Keratinocyte (primary cell): Measurements from ENCODE around the gene DDX54.

ENCODE experiments used
- CTCF ChIP-seq, 3 experiments: IDR thresholded peaks in 1 of 3; conservative IDR thresholded peaks in 1 of 3; optimal IDR thresholded peaks in 1 of 3; 2 replicates in 2 of 3; 3 replicates in 1 of 3; pipeline versions ENCODE3 to v1.5.1; 2011; ENCODE audit warnings: low read length in 3 of 3, mild to moderate bottlenecking in 3 of 3, moderate library complexity in 2 of 3, control low read depth in 1 of 3, inconsistent platforms in 1 of 3; ENCODE audit not compliant: insufficient read depth in 2 of 3; ENCODE audit errors: extremely low read depth in 1 of 3
- EZH2 ChIP-seq: IDR thresholded peaks from one replicate; pipeline ENCODE4 v1.6.1; 2012; ENCODE audit warnings: inconsistent platforms, mild to moderate bottlenecking, low read length, moderate library complexity

DNA sequence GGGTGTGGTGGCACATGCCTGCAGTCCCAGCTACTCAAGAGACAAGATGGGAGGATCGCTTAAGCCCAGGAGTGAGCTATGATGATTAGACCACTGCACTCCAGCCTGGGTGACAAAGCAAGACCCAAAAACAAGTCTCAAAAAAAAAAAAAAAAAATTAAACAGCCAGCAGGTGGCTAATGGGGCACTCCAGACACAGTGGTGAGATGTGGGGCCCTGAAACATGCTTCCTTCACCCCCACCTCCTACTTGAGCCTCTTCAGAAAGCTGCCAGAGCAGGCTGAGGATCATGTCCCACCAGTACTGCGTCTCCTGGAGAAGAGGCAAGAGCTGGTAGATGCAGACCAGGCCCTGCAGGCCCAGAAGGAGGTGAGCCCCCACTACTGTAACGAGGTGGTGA, 33.6 kb downstream of the DDX54 start:
- TF ChIP-seq CTCF (optimal IDR thresholded peaks at IDR 0.05 in 1 of 3, IDR thresholded peaks at IDR 0.05 in 1 of 3, conservative IDR thresholded peaks at IDR 0.05 in 1 of 3; ENCODE audit: extremely low read depth in 1 of 3, insufficient read depth in 2 of 3, low read length in 3 of 3) (no peak), EZH2 (no peak)
